ENCODE measurements around the gene OBSCN.

Gene OBSCN

DNA sequence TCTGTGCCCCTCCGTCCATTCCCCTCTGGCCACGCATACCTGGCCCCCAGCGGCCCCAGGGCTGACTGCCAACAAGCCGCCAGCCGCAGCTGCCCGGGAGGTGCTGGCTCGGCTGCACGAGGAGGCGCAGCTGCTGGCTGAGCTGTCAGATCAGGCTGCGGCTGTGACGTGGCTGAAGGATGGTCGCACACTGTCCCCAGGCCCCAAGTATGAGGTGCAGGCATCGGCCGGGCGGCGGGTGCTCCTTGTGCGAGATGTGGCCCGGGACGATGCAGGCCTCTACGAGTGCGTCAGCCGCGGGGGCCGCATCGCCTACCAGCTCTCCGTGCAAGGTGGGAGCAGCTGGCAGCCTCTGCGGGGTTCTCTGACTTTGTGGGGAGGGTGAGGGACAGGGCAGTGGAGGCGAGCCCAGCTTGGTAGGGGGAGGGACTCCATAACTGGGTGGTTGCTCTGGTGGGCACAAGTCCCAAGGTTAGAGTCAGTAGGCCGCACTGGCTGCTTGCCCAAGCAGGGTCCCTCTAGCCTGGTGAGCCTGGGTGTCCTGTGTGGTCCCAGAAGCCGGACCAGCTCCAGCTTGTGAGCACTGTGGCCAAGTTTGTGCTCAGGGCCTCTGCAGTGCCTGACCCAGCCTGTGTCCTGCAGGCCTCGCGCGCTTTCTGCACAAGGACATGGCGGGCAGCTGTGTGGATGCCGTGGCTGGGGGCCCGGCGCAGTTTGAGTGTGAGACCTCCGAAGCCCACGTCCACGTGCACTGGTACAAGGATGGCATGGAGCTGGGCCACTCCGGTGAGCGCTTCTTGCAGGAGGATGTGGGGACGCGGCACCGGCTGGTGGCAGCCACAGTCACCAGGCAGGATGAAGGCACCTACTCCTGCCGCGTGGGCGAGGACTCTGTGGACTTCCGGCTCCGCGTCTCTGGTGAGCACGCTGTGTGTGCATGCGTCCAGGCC is 8.8 kb downstream of the OBSCN start:
- Histone ChIP-seq H3K27me3 (ENCODE audit: insufficient read depth, poor library complexity, severe bottlenecking) (peaks cover 6% of the 10 kb centered on the region), H3K27ac (replicated peaks) (no peak overlapping the region), H3K4me3 (replicated peaks; ENCODE audit: insufficient read depth, low read length) (no peak overlapping the region)
- TF ChIP-seq GABPA (IDR thresholded peaks at IDR 0.05; ENCODE audit: low read depth) (no peak), POLR2AphosphoS5 (IDR thresholded peaks at IDR 0.05; ENCODE audit: low read depth) (no peak), SPI1 (IDR thresholded peaks at IDR 0.05; ENCODE audit: borderline replicate concordance, low read depth) (no peak)
- TF ChIP-seq, protein P1, sequence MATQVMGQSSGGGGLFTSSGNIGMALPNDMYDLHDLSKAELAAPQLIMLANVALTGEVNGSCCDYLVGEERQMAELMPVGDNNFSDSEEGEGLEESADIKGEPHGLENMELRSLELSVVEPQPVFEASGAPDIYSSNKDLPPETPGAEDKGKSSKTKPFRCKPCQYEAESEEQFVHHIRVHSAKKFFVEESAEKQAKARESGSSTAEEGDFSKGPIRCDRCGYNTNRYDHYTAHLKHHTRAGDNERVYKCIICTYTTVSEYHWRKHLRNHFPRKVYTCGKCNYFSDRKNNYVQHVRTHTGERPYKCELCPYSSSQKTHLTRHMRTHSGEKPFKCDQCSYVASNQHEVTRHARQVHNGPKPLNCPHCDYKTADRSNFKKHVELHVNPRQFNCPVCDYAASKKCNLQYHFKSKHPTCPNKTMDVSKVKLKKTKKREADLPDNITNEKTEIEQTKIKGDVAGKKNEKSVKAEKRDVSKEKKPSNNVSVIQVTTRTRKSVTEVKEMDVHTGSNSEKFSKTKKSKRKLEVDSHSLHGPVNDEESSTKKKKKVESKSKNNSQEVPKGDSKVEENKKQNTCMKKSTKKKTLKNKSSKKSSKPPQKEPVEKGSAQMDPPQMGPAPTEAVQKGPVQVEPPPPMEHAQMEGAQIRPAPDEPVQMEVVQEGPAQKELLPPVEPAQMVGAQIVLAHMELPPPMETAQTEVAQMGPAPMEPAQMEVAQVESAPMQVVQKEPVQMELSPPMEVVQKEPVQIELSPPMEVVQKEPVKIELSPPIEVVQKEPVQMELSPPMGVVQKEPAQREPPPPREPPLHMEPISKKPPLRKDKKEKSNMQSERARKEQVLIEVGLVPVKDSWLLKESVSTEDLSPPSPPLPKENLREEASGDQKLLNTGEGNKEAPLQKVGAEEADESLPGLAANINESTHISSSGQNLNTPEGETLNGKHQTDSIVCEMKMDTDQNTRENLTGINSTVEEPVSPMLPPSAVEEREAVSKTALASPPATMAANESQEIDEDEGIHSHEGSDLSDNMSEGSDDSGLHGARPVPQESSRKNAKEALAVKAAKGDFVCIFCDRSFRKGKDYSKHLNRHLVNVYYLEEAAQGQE (IDR thresholded peaks at IDR 0.05; ENCODE audit: insufficient replicate concordance, low read depth): no peak
- TF ChIP-seq, protein P2, sequence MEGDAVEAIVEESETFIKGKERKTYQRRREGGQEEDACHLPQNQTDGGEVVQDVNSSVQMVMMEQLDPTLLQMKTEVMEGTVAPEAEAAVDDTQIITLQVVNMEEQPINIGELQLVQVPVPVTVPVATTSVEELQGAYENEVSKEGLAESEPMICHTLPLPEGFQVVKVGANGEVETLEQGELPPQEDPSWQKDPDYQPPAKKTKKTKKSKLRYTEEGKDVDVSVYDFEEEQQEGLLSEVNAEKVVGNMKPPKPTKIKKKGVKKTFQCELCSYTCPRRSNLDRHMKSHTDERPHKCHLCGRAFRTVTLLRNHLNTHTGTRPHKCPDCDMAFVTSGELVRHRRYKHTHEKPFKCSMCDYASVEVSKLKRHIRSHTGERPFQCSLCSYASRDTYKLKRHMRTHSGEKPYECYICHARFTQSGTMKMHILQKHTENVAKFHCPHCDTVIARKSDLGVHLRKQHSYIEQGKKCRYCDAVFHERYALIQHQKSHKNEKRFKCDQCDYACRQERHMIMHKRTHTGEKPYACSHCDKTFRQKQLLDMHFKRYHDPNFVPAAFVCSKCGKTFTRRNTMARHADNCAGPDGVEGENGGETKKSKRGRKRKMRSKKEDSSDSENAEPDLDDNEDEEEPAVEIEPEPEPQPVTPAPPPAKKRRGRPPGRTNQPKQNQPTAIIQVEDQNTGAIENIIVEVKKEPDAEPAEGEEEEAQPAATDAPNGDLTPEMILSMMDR (IDR thresholded peaks at IDR 0.05; ENCODE audit: insufficient read depth, low read length): no peak
- DNase-seq (ENCODE audit: low read depth in 1 of 2, low spot score in 1 of 2): no peak

DNA sequence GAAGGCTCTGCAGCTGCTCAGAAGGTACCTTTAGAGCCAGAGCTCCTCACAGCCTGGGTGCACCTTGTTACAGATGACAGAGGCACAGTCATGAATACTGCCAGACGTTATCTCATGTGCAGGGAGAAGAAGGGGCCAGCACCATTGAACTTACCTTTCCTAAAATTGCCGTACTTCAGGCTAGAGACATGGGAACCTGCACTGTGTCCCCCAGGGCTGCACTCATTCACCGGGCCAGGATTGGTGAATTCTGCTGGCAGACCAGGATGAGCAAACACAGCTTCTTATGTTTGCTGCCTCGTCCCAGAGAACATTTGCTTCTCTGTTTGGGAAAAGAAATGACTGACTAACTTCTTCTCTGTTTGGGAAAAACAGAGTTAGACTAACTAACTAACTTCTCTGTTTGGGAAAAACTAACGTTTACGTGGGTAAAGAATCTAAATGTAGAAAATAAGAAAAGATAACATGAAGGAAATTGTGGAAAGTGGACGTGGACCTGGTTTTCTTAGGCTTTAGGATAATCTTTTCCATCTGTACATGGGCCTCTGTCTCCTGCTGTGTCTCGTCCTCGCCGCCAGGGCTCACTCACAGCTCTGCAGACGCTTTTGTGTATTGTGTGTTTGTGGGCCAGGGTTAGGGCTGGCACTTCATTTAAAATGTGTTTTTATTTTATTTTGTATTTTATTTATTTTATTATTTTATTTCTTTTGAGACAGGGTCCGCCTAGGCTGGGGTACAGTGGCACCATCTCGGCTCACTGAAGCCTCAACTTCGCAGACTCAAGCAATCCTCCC is 9.9 kb downstream of the OBSCN start:
- TF ChIP-seq POLR2AphosphoS5 (IDR thresholded peaks at IDR 0.05; ENCODE audit: low read depth): no peak
- TF ChIP-seq, protein P2 (IDR thresholded peaks at IDR 0.05; ENCODE audit: insufficient read depth, low read length): no peak
- TF ChIP-seq GABPA (IDR thresholded peaks at IDR 0.05; ENCODE audit: low read depth): no peak
- TF ChIP-seq, protein P1 (IDR thresholded peaks at IDR 0.05; ENCODE audit: insufficient replicate concordance, low read depth): no peak
- TF ChIP-seq SPI1 (IDR thresholded peaks at IDR 0.05; ENCODE audit: borderline replicate concordance, low read depth): no peak
- H3K4me3 ChIP-seq (replicated peaks; ENCODE audit: insufficient read depth, low read length): no peak overlapping the region
- no peak overlapping the region for H3K27ac ChIP-seq (replicated peaks)

DNA sequence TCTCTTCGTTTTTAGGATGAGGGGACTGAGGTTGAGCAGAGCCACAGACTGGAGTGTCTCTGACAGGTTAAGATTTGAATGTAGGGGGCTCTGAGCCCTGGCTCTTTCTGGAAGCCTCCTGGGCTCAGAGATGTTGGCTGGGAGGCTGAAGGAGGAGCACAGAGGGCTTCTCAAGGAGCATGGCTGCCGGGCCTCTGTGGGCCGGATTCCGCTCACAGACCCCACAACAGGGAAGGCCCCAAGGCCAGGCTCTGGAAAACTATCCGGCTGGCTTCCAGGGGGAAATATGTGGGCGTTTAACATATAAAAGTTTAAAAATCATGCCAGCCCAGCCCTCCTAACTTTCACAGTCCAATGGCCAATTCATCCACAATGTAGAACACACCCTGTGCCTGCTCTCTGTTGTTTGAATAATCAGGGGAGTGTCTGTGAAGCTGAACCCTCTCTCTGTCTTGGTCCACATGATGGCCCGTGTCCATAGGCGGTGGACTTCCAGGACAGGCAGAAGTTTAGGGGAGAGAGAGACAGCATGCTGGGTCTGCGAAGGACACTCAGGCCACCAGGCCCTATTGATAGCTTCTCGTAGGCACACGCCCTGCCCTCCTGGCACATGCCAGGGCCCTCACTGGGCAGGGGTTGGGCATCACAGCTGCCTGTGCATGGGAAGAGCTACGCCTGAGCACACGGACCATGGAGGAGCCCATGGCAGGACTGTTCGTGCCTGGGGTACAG is 10.8 kb downstream of the OBSCN start:
- Histone ChIP-seq H3K4me3 (replicated peaks; ENCODE audit: insufficient read depth, low read length) (no peak overlapping the region), H3K27ac (replicated peaks) (no peak overlapping the region), H3K27me3 (ENCODE audit: insufficient read depth, poor library complexity, severe bottlenecking) (peaks cover 6% of the 10 kb centered on the region)
- TF ChIP-seq, protein P1 (IDR thresholded peaks at IDR 0.05; ENCODE audit: insufficient replicate concordance, low read depth): no peak
- TF ChIP-seq GABPA (IDR thresholded peaks at IDR 0.05; ENCODE audit: low read depth) (no peak), SPI1 (IDR thresholded peaks at IDR 0.05; ENCODE audit: borderline replicate concordance, low read depth) (no peak), POLR2AphosphoS5 (IDR thresholded peaks at IDR 0.05; ENCODE audit: low read depth) (no peak)
- TF ChIP-seq, protein P2 (IDR thresholded peaks at IDR 0.05; ENCODE audit: insufficient read depth, low read length): no peak
- no peak for DNase-seq (ENCODE audit: low read depth in 1 of 2, low spot score in 1 of 2)

More for the DNA sequence above, 9.9 kb downstream of the OBSCN start:
- DNase-seq (ENCODE audit: low read depth in 1 of 2, low spot score in 1 of 2): no peak
- H3K27me3 ChIP-seq (ENCODE audit: insufficient read depth, poor library complexity, severe bottlenecking): peaks cover 6% of the 10 kb centered on the region

Data from HL-60 (cell line).